Karpas-422 (cell line): ENCODE measurements around the gene SNCG. TPM values are rescaled to one million over a fixed set of nuclear protein-coding genes. Genes with fewer than 3 reads are reported as not detected.
"Not testable (repeated sequence)": the region's sequence is repeated elsewhere in the genome, so short reads cannot be mapped to it uniquely, and the experiment has no call there.

ENCODE experiments used
- DNase-seq: peaks from one replicate; pipeline ENCODE4 v3.0.0-alpha.2; 2015
- H2AFZ ChIP-seq: fragments of 200-600 bp; sonication (generic); 2 replicates; pipeline ENCODE4 v1.6.1; 2014; ENCODE audit warnings: antibody characterized with exemption, low read length, mixed read lengths
- H3K27ac ChIP-seq: fragments of 200-600 bp; sonication (generic); 2 replicates; pipeline ENCODE4 v1.5.1; 2014; ENCODE audit warnings: mild to moderate bottlenecking, low read length, moderate library complexity
- H3K27me3 ChIP-seq: fragments of 200-600 bp; sonication (generic); 2 replicates; pipeline ENCODE4 v1.6.1; 2014; ENCODE audit warnings: low read length, mixed read lengths
- H3K36me3 ChIP-seq: fragments of 200-600 bp; sonication (generic); 2 replicates; pipeline ENCODE4 v1.6.1; 2014; ENCODE audit warnings: low read length, mixed read lengths; ENCODE audit not compliant: insufficient read depth
- H3K4me1 ChIP-seq: fragments of 200-600 bp; sonication (generic); 2 replicates; pipeline ENCODE4 v1.6.1; 2014; ENCODE audit warnings: mild to moderate bottlenecking, low read length, mixed read lengths
- H3K4me2 ChIP-seq: fragments of 200-600 bp; sonication (generic); 2 replicates; pipeline ENCODE4 v1.6.1; 2014; ENCODE audit warnings: low read length, low read depth, mild to moderate bottlenecking; ENCODE audit not compliant: poor library complexity, severe bottlenecking
- H3K4me3 ChIP-seq: fragments of 200-600 bp; sonication (generic); 2 replicates; pipeline ENCODE4 v1.5.1; 2014; ENCODE audit warnings: mild to moderate bottlenecking, antibody characterized with exemption, low read length, mixed read lengths
- H3K79me2 ChIP-seq: fragments of 200-600 bp; sonication (generic); 2 replicates; pipeline ENCODE4 v1.6.1; 2014; ENCODE audit warnings: mild to moderate bottlenecking, low read length, mixed read lengths
- H3K9ac ChIP-seq: fragments of 200-600 bp; sonication (generic); 2 replicates; pipeline ENCODE4 v1.6.0; 2014; ENCODE audit warnings: low read length
- H3K9me2 ChIP-seq: fragments of 200-600 bp; sonication (generic), shearing (Covaris generic); replicated peaks from 2 replicates; pipeline ENCODE4 v1.6.0; 2014; ENCODE audit warnings: mild to moderate bottlenecking, low read length, moderate library complexity; ENCODE audit not compliant: insufficient read depth
- H3K9me3 ChIP-seq: fragments of 300-700, 200-600 bp; sonication (generic); 2 replicates; pipeline ENCODE4 v1.6.1; 2014; ENCODE audit warnings: low read length, mixed read lengths
- H4K20me1 ChIP-seq: fragments of 200-600 bp; sonication (generic); 2 replicates; pipeline ENCODE4 v1.6.1; 2014; ENCODE audit warnings: mild to moderate bottlenecking, antibody characterized with exemption, low read length, low read depth; ENCODE audit not compliant: insufficient read depth
- total RNA-seq: library from RNA; depleted of rRNA; stranded (reverse); fragments of >200 nt; shearing (Covaris generic); gene quantifications from 2 replicates; pipeline ENCODE4 v1.2.3, GENCODE V29; 2014; ENCODE audit warnings: low replicate concordance

SNCG gene
- total RNA-seq, 1 experiment from 2014 or later = not detected

- DNase-seq = no peak
- no peaks in the 10 kb centered on the region for H4K20me1 ChIP-seq
- no peaks in the 10 kb centered on the region for H3K79me2 ChIP-seq
- no peak overlapping the region for H3K9ac ChIP-seq
- no peaks in the 10 kb centered on the region for H3K9me2 ChIP-seq
- no peaks in the 10 kb centered on the region for H3K9me3 ChIP-seq
- H3K4me1 ChIP-seq = no peaks in the 10 kb centered on the region
- H3K4me3 ChIP-seq = no peak overlapping the region
- no peak overlapping the region for H3K27ac ChIP-seq
- H2AFZ ChIP-seq = no peak overlapping the region
- H3K36me3 ChIP-seq = no peaks in the 10 kb centered on the region
- no peak overlapping the region for H3K4me2 ChIP-seq
- no peaks in the 10 kb centered on the region for H3K27me3 ChIP-seq
These were observed 7.1 kb upstream of the SNCG start for GRCh38 chr10:86951184-86951761.

GRCh38 chr10:86952106-86952505 lies 6.3 kb upstream of the SNCG start:
- no peak overlapping the region for H2AFZ ChIP-seq
- H3K9me3 ChIP-seq = no peaks in the 10 kb centered on the region
- no peaks in the 10 kb centered on the region for H3K36me3 ChIP-seq
- H3K4me3 ChIP-seq = no peak overlapping the region
- no peaks in the 10 kb centered on the region for H3K9me2 ChIP-seq
- no peak for DNase-seq
- H3K9ac ChIP-seq = no peak overlapping the region
- no peaks in the 10 kb centered on the region for H3K4me1 ChIP-seq
- H3K27me3 ChIP-seq = no peaks in the 10 kb centered on the region
- H3K4me2 ChIP-seq = no peak overlapping the region
- H3K79me2 ChIP-seq = no peaks in the 10 kb centered on the region
- H4K20me1 ChIP-seq = no peaks in the 10 kb centered on the region
- H3K27ac ChIP-seq = no peak overlapping the region

- H3K9me2 ChIP-seq, H3K27me3 ChIP-seq, H3K4me2 ChIP-seq, H3K36me3 ChIP-seq, H4K20me1 ChIP-seq, H3K9ac ChIP-seq, H3K79me2 ChIP-seq, H2AFZ ChIP-seq, H3K4me1 ChIP-seq, DNase-seq, H3K9me3 ChIP-seq, H3K4me3 ChIP-seq, H3K27ac ChIP-seq: not testable (repeated sequence)
These were observed 5.7 kb upstream of the SNCG start for GRCh38 chr10:86952697-86953096.

- Histone ChIP-seq H3K4me1 (no peaks in the 10 kb centered on the region), H3K9me3 (no peaks in the 10 kb centered on the region), H3K9me2 (no peaks in the 10 kb centered on the region), H3K4me2 (no peak overlapping the region), H3K36me3 (no peaks in the 10 kb centered on the region), H3K27me3 (no peaks in the 10 kb centered on the region), H3K9ac (no peak overlapping the region), H2AFZ (no peak overlapping the region), H3K27ac (no peak overlapping the region), H4K20me1 (no peaks in the 10 kb centered on the region), H3K4me3 (no peak overlapping the region), H3K79me2 (no peaks in the 10 kb centered on the region)
- DNase-seq = no peak
These were observed 4.4 kb upstream of the SNCG start for GRCh38 chr10:86953747-86954680.

- Histone ChIP-seq H3K4me3 (no peak overlapping the region), H3K9me3 (no peaks in the 10 kb centered on the region), H3K4me1 (no peaks in the 10 kb centered on the region), H4K20me1 (no peaks in the 10 kb centered on the region), H3K79me2 (no peaks in the 10 kb centered on the region), H3K27ac (no peak overlapping the region), H3K9me2 (no peaks in the 10 kb centered on the region), H3K4me2 (no peak overlapping the region), H2AFZ (no peak overlapping the region), H3K9ac (no peak overlapping the region), H3K36me3 (no peaks in the 10 kb centered on the region), H3K27me3 (no peaks in the 10 kb centered on the region)
- no peak for DNase-seq
These were observed 3.5 kb upstream of the SNCG start for GRCh38 chr10:86954681-86955500.

GRCh38 chr10:86955501-86956194 lies 2.8 kb upstream of the SNCG start:
- H3K27ac ChIP-seq = no peak overlapping the region

GRCh38 chr10:86956195-86956847 lies 2.1 kb upstream of the SNCG start:
- Histone ChIP-seq H2AFZ (no peak overlapping the region), H3K4me1 (no peaks in the 10 kb centered on the region), H3K36me3 (no peaks in the 10 kb centered on the region), H4K20me1 (no peaks in the 10 kb centered on the region), H3K4me3 (no peak overlapping the region), H3K4me2 (no peak overlapping the region), H3K79me2 (no peaks in the 10 kb centered on the region), H3K27ac (no peak overlapping the region), H3K27me3 (no peaks in the 10 kb centered on the region), H3K9ac (no peak overlapping the region), H3K9me3 (no peaks in the 10 kb centered on the region), H3K9me2 (no peaks in the 10 kb centered on the region)
- DNase-seq = no peak

More at GRCh38 chr10:86955501-86956194, 2.8 kb upstream of the SNCG start:
- Histone ChIP-seq H3K4me1 (no peaks in the 10 kb centered on the region), H3K4me2 (no peak overlapping the region), H2AFZ (no peak overlapping the region), H3K27me3 (no peaks in the 10 kb centered on the region), H3K79me2 (no peaks in the 10 kb centered on the region), H3K9me2 (no peaks in the 10 kb centered on the region), H3K36me3 (no peaks in the 10 kb centered on the region), H3K9ac (no peak overlapping the region), H4K20me1 (no peaks in the 10 kb centered on the region), H3K9me3 (no peaks in the 10 kb centered on the region), H3K4me3 (no peak overlapping the region)
- no peak for DNase-seq
